Mammary epithelial cell (primary cell): Measurements from ENCODE around the gene HID1.

ENCODE experiments used
- EZH2 ChIP-seq: IDR thresholded peaks from 2 replicates; pipeline ENCODE4 v1.6.1; 2012; ENCODE audit warnings: low read length, inconsistent platforms, borderline replicate concordance
- TF ChIP-seq, protein P1 (sequence below), 2 donors: IDR thresholded peaks in 1 of 2; conservative IDR thresholded peaks in 1 of 2; 2 replicates each; pipeline ENCODE4 v1.5.1; 2011 to 2012; ENCODE audit warnings: inconsistent platforms in 2 of 2, low read length in 2 of 2, mild to moderate bottlenecking in 2 of 2, control low read depth in 1 of 2, low read depth in 1 of 2; ENCODE audit not compliant: insufficient read depth in 1 of 2; ENCODE audit errors: extremely low read depth in 1 of 2

DNA sequence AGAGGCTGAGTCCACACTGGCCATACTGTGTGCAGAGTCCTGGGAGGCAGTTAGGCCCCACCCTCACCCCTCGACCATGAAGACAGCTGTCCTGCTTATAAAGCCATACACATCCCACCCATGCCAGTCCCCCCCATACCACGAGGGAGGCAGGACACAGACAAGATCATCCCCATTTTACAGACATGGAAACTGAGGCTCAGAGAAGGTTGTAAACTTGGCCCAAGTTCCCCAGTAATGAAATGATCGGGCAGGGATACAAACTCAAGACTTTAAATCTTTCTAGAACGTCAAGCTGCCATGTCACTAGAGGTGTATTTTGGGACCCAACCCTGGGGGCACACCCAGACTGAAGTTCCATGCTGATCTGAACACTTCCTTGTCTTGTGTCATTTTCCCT is 16.5 kb downstream of the HID1 start:
- TF ChIP-seq, protein P1, sequence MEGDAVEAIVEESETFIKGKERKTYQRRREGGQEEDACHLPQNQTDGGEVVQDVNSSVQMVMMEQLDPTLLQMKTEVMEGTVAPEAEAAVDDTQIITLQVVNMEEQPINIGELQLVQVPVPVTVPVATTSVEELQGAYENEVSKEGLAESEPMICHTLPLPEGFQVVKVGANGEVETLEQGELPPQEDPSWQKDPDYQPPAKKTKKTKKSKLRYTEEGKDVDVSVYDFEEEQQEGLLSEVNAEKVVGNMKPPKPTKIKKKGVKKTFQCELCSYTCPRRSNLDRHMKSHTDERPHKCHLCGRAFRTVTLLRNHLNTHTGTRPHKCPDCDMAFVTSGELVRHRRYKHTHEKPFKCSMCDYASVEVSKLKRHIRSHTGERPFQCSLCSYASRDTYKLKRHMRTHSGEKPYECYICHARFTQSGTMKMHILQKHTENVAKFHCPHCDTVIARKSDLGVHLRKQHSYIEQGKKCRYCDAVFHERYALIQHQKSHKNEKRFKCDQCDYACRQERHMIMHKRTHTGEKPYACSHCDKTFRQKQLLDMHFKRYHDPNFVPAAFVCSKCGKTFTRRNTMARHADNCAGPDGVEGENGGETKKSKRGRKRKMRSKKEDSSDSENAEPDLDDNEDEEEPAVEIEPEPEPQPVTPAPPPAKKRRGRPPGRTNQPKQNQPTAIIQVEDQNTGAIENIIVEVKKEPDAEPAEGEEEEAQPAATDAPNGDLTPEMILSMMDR (conservative IDR thresholded peaks at IDR 0.05 in 1 of 2, IDR thresholded peaks at IDR 0.05 in 1 of 2; ENCODE audit: extremely low read depth in 1 of 2, insufficient read depth in 1 of 2, low read depth in 1 of 2, low read length in 2 of 2), result no peak
- TF ChIP-seq EZH2, result no peak
